GM19468 (cell line): ENCODE measurements around the gene PHLDB1.

Source experiments
- ATAC-seq: cut with Tn5 transposase; IDR thresholded peaks from one replicate; pipeline ENCODE4 v1.9.1; 2021; ENCODE audit warnings: mild to moderate bottlenecking, moderate library complexity, moderate number of reproducible peaks; ENCODE audit not compliant: unreplicated experiment; ENCODE audit errors: extremely low read depth

The PHLDB1 gene

DNA sequence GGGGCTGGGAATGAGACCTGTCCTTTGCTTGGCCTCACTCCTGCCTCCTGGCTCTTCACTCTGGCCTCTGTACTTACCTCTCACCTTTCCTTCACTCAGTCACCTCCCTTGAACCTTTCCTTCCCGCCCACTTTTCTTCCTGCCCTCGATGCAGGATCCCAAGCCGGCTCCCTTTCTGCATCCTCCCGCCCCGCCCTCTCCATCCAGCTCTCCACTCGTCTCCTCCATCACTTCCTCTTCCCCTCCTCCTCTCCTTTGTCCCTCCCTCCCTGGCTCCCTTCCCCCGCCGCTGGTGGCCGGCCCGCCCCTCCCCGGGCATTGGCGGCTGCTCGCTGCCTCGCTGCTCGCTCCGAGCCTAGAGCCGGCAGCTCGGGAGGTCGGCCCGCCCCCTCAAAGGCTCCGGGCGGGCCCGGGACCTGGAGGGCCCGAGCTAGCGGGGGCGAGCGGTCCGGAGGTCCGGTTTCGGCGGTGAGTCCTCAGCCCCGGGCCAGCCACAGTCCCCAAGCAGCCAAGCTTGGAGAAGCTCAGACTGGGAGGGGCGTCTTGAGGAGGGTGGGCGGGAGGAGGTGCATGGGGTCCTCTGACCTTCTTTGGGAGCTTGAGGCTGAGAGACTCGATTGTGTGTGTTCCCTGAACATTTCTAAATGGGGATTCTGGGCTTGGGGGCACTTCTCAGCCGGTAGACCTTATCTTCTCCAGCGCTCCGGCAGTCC, 13.8 kb downstream of the PHLDB1 start:
- no peak for ATAC-seq

- no peak for ATAC-seq
Observed at GRCh38 chr11:118621784-118622375, 14.5 kb downstream of the PHLDB1 start.

- no peak for ATAC-seq
Observed at GRCh38 chr11:118622376-118623268, 15.2 kb downstream of the PHLDB1 start.

DNA sequence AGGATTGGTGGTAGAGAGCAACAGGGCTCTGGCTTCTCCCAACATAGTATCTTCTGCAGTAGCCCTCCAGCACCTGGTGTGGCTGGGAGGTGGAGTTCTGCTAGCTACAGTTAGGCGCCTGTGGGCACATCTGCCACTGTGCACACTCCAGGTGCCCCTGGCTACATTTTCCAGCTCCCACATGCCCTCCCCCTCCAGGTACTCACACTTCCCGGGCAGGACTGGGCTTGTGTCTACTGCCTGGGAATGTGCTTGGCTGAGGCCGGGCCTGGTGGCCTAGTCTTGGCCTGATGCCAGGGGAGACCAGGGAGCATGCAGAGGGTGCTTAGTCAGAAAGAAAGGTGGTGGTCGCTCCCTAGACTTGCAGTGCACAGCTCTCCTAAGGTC, 15.8 kb downstream of the PHLDB1 start:
- ATAC-seq, result no peak

DNA sequence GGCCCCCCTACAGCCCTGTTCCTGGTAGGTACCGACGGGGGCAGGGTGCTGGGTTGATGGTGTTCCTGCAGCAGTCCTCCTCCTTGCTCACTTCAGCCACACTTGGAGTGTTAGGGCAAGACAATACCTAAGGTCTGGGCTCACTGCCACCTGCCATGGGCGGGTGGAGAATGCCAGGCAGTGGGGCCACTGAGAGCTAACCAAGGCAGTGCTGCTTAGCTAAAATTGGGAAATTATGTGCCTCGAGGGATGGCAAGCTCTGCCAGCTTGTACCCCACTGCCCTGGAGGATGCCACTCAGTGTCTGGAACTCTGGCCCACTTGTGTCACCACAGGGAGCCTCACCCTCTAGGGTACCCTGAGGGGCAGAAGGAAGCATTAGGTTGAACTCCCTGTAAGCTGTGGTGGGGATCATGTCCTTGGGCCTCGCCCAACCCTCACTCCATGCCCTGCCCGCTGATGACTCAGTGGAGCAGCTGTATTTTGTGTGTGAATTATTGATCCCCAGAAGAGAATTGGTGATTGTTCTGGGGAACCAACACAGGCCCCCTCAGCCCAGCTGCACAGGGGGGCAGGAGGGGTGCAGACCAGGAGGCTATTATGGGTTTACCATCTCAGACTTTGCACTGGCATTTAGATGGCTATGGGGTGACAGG, 17.7 kb downstream of the PHLDB1 start:
- ATAC-seq, result no peak

- ATAC-seq, result no peak
Observed at GRCh38 chr11:118625976-118626375, 18.6 kb downstream of the PHLDB1 start.

DNA sequence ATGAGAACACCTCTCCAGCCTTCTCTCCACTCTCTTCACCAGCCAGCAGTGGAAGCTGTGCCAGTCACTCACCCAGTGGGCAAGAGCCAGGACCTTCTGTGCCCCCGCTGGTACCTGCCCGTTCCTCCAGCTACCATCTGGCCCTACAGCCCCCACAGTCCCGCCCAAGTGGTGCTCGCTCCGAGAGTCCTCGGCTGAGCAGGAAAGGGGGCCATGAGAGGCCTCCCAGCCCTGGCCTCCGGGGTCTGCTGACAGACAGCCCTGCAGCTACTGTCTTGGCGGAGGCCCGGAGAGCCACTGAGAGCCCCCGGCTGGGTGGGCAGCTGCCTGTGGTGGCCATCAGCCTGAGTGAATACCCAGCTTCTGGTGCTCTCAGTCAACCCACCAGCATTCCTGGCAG, 20.2 kb downstream of the PHLDB1 start:
- ATAC-seq, result no peak

GRCh38 chr11:118628031-118628430, 20.6 kb downstream of the PHLDB1 start:
- ATAC-seq, result no peak

DNA sequence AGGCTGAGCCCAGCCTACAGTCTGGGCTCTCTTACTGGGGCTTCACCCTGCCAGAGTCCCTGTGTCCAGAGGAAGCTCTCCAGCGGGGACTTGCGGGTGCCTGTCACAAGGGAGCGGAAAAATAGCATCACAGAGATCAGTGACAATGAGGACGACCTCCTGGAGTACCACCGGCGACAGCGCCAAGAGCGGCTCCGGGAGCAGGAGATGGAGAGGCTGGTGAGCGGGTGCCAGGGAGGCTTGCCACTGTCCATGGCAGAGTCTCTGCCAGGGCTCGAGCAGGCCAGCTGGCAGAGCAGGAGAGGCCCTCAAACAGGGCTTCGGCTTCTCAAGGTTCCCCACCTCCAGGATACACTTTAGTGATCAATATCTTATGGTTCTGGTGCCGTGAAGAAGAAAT, 21.0 kb downstream of the PHLDB1 start:
- ATAC-seq, result no peak

DNA sequence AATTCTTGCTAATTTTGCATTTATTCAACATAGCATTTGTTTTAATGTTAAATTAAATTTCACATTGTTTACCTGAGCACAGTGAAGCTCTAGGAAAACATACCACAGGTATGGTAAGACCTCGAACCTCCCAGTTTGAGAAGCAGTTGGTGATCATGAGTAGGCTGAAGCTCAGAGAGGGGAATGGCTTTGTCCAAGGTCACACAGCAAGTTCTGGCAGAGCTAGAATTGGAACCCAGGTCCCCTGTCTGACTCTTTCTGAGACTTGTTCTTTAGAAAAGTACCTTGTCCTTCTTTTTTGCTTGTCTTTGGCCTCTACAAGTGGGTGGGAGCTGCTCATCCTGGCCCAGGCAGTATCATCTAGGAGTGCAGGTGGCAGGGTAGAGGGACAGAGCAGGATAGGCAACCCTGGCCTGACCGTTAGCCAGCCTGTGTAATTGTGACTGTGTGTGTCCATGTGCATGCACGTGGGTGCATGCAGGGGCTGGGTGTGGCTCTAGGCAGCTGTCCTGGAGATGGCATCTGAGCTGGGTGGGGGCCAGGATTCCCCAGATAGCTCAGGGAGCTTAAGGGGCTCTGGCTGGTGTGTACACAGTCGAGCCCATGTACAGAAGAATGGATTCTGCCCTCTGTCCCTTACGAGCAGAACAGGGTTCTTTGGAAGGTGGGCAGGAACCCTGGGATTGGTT, 21.6 kb downstream of the PHLDB1 start:
- no peak for ATAC-seq

DNA sequence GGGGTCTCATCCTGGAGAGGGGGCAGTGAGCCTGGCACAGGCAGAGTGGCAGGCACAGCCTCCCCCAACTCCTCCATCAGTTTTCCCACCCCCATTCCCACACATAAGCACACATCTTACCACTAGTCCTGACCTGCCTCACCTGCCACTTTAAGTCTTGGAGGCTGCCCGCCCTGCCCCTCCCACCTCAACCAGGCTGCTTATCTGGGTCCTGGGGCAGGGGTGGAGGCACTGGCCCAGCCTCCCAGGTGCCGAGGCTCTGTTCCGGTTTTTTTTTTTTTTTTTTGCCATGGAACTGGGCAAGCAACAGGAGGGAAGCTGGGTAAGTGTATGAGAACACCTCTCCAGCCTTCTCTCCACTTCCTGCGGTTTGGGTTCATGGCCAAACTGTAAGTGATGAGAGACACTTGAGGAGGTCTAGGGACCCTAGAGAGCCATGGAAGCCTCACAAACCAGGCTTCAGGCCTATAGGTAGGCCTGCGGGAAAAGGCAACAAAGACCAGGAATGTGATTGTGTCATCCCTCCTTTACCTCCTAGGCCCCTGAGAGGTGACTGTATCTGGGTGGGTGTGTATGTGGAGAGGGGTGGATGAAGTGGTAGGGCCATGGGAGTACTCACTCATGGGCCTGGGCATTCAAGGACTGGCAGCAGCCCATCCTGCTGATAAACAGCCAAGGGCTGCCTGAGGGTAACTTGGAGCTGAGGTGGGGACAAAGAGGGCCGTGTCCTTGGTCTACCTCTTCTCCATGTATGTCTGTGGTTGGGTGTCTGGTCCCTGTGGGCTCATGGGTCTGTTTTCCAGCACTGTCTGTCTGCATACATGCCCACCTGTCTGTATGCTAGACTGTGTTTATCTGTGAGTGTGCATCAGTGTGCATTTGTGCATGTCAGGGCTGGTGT, 22.6 kb downstream of the PHLDB1 start:
- ATAC-seq, result no peak

DNA sequence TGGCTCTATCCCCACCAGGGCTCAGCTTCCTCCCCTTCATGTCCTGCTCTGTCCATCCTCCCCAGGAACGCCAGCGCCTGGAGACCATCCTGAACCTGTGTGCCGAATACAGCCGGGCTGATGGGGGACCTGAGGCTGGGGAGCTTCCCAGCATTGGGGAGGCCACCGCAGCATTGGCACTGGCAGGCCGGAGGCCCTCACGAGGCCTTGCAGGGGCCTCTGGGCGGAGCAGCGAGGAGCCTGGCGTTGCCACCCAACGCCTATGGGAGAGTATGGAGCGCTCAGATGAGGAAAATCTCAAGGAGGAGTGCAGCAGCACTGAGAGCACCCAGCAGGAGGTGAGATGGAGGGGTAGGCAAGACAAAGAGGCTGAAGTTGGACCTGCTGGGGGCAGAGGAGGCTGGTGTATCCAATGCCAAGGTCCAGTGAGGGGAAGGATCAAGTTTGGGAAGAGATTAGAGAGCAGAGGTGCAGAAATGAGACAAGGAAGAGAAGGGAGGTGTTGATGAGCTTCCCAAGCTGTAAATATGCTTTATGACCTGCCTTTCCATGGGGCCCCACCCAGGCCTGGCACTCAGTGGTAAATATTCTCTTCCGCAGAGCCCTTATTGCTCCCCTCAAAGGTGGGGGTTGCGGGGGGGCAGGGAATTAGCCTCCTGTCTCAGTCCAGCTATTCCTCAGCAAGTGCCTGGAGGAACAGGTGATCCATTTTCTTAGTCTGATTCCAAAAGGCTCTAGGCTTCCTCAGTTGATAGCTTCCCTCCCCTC, 23.9 kb downstream of the PHLDB1 start:
- ATAC-seq, result no peak

DNA sequence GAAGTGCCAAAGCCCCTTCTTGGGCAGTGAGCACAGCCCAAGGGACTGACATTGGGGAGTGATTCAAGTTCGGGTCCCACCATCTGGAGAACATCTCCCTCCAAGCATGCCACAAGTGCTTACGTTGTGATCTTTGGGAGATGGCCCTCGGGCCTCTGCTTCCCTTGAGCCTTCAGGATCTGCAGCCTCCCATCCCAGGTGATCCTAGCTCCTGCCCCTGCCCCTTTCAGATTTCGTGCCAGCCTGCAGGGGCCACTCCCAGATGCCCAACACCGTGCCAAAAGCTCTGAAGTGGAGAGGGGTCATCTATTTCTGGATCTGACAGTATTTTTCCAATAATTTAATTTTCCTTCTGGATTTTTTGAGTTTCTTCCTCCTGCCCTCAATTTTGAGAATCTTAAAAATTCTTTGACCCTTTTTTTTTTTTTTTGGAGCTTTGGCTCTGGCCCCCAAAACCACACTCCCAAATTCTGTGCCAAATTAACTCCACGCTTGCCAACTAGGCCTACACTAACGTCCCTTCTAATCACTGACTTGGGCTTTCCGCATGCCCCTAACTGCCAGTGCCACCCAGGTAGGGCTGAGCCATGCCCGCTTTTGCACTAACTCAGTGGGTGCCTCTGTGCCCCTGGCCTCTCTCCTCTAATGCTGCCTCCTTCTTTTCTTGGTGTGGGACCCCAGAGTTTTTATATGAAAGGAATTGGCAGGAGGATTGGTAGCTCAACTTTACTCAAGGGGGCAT, 25.3 kb downstream of the PHLDB1 start:
- ATAC-seq, result no peak

DNA sequence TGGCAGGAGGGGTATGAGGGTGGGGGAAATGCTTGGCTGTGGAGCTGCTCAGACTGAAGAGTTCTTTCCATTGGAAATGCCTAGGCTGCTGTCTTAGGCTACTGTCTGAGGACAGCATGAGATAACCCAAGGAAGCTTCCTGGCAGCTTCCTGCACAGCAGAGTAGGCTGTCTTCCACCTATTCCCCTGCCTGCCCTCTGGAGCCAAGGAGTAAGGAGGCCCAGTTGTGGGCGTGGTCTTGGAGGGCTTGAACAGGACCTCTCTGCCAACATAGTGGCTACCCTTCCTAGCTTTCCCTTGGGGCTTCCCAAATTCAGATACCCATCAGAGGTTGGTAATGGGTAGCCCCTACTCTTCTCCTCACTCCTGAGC, 25.9 kb downstream of the PHLDB1 start:
- ATAC-seq, result no peak

DNA sequence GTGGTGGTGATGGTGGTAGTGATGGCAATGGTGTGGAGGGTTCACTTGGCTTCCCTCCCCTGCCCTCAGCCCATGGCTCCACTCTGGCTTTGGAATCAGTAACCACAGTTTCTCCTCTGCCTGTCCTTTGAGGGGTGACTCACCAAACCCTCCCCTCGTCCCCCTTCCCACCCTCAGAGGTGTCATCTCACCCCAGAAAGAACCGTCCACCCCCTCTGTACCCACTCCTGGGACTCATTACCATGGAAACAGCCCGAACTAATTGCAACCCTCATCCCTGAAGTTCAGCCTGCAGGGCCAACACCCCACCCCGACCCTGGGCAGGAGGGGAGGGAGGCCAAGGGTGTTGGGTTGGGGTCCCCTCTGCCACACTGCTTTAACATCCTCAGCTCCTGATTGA, 26.6 kb downstream of the PHLDB1 start:
- ATAC-seq, result no peak

DNA sequence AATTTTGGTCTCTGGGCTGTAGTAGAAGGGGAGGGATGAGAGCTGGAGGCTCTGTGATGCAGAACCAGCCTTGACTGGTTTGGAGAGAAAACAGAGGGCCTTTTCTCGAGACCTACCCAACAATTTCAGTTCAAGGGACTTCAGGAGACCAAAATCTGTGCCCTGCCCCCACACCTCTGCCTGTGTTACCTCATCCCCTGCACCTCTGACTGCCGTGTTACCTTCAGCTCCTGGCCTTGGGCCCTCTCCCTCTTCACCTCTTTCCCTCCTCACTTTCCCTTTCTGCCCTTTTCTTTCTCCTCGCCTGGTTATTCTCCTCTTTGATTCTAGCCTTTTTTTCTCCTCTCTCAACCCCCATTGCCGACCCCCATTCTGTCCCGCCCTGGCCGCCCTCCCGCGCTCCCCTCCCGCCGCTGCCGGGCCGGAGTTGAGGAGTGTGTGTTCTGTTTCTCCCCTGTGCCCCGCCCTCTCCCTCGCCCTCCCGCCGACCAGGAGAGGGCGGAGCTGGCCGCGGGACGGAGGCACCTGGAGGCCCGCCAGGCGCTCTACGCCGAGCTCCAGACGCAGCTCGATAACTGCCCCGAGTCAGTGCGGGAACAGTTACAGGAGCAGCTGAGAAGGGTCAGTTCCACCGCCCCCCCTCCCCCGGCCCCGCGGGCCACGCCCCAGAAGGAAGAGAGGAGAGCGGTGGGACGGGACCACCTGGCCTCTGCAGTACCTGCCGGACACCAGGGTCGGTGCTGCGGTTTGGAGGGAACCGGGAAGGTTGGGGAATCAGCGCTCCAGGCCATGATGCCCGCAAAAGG, 27.2 kb downstream of the PHLDB1 start:
- ATAC-seq, result no peak

DNA sequence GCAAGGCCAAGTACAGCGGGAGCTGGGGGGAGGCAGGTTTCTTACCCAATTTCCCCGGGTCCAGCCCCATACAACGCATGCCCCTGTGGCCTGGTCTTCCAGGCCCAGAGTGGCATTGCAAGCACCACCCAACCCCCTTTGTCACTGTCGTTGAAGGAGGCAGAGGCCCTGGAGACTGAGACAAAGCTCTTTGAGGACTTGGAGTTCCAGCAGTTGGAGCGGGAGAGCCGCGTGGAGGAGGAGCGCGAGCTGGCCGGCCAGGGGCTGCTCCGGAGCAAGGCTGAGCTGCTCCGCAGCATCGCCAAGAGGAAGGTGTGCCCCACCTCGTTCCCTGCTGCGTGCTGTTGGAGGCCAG, 27.8 kb downstream of the PHLDB1 start:
- ATAC-seq, result no peak
